ENCODE results near the gene ITGA2.

ITGA2 gene

GRCh38 chr5:53066088-53066487, 76.9 kb downstream of the ITGA2 start:
- no peak for DNase-seq

DNA sequence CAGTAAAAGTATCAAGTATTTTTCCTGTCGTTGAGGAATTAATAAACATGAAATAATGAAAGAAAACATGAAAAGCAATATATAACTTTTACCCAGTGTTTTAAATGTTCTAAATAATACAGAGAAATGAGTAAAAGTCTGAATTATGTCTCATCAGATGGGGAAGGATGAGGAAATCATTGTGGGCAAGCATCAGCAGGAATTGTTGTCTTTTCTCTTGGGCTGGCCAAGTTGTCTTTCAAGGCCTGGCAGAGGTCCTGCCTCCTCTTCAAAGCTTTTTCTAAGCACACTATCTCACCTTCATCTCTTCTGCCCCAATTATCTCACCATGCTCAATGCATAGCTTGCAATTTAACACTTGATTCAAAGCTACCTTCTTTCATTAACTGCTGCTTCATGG, 78.5 kb downstream of the ITGA2 start:
- no peak for DNase-seq

- no peak for DNase-seq
Observed at GRCh38 chr5:53068291-53068836, 79.2 kb downstream of the ITGA2 start.

DNA sequence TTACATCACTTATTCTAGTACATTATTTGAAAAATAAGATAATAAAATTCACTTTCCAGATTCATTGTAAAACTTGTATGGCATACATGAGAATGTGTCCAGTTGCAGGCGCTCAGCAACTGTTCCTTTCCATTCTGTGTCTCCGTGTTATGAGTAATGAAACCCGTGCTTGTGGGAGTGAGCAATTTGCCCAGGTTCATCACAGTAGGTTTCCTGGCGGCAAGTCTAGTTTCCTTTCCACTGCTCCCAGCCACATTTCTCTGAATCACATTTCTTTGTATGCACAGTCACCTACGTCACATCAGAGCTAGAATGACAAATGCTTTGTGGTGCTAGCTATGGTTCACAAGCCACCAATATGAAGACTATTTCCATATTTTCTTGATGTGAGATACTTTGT, 80.5 kb downstream of the ITGA2 start:
- no peak for DNase-seq

- no peak for DNase-seq
Observed at GRCh38 chr5:53071298-53071697, 82.1 kb downstream of the ITGA2 start.

DNA sequence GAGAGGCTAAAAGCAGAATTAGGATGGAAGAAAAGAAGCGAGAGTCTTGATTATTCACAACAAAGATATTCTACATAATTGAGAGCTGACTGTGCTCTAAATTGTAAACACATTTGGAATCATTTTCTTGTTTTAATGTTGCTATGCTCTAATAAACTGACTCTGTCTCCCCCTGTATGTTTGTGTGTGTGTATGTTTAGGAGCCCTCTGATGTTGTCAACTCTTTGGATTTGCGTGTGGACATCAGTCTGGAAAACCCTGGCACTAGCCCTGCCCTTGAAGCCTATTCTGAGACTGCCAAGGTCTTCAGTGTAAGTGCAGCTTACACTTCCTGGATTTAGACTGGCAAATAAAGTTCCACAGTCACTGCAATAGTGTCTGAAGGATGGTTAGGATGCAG, 82.6 kb downstream of the ITGA2 start:
- no peak for DNase-seq

- DNase-seq = no peak
Observed at GRCh38 chr5:53073348-53073747, 84.2 kb downstream of the ITGA2 start.

GRCh38 chr5:53076014-53076583, 86.9 kb downstream of the ITGA2 start:
- no peak for DNase-seq

DNA sequence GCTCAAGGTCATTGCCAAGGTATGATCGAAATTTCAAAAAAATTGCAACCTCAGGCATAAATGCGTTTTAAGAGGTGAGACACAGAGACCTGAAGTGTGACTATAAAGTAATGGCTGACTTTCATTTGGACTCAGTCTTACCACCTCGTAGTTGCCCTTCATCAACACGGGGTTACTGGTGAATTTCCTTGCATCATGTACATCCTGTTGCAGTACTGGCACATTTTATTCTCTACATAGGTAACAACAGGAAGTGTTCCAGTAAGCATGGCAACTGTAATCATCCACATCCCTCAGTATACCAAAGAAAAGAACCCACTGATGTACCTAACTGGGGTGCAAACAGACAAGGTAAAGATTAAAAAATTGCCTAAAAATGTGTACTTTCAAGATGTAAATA, 91.1 kb downstream of the ITGA2 start:
- no peak for DNase-seq

DNA sequence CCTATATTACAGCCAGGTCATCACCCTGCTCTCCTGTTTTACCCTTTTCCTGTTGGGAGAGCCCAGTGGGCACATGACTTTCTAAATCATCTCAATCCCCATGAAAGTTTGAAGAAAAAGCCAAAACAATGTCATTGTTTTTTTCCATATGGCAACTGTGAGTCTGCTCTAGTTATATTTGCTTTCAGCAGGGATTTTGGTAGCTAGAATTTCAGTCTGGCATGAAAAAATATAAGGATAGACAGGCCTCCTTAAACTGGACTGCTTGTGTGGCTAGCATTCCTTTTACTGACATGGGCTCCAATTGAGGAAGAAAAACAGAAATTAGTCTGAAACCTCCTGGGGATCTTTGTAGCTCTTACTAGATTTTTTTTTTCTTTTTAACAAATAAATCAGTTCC, 94.8 kb downstream of the ITGA2 start:
- DNase-seq = no peak

DNA sequence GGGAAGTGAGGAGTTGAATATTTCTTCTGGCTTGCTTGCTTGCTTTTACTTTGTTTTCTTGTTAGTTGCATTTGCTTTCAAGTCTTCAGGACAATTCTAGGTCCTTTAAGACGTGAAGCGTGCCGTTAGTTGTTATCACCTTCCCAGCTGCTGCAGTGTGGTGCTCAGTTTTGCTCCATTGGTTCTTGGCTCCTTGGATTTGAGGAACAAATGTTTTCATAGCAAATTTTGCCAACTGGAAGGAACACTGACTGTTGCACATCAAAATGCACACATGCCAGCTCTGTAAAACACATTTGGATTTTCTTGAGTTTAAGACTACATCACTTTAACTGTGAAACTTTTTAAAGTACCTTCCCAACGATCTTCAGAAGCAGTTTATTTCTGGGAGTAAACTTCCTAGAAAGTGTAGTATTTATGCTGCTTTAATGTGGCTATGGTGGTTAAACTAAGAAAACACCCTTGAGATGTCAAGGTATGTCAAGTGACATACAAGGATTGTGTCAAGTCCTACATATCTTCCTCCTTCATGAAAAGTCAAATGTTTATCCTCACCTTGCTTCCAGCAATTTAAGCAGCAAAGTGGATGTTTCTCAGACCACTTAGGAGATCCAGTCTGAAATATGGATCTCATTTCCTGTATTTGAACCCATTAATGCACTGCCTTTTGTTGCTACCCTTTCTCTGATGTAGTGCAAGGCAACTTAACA, 95.5 kb downstream of the ITGA2 start:
- no peak for DNase-seq

- no peak for DNase-seq
Observed at GRCh38 chr5:53087171-53087570, 98.0 kb downstream of the ITGA2 start.

DNA sequence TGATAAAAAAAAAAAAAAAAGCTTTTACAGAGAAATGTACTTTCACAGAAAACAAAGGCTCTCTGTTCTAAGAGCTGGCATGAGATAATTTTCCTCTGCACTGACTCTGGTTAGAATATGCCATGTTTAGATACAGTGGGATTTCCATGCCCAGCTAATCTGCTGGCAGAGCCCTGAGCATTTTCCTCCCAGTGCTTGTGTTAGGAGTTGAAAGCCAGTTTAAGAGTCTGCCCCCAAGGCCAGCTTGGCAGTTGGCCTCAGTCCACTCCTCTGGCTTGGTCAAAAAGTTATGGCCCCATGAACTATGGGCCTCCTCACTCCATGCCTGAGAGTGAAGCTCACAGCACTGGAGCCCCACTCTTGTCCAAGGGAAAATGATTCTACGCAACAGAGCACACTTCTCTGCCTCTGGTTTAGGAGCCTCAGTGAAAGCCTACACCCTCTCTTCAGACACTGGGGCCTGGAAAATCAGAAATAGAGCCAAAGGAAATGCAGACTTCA, 98.5 kb downstream of the ITGA2 start:
- no peak for DNase-seq

GRCh38 chr5:53089481-53089991, 100.4 kb downstream of the ITGA2 start:
- no peak for DNase-seq

- DNase-seq = no peak
Observed at GRCh38 chr5:53090229-53090628, 101.1 kb downstream of the ITGA2 start.

DNA sequence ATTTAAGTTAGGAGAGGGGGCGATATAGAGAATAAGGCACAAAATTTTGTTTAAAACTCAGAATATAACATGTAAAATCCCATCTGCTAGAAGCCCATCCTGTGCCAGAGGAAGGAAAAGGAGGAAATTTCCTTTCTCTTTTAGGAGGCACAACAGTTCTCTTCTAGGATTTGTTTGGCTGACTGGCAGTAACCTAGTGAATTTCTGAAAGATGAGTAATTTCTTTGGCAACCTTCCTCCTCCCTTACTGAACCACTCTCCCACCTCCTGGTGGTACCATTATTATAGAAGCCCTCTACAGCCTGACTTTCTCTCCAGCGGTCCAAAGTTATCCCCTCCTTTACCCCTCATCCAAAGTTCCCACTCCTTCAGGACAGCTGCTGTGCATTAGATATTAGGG, 102.1 kb downstream of the ITGA2 start:
- no peak for DNase-seq

- no peak for DNase-seq
Observed at GRCh38 chr5:53092242-53092641, 103.1 kb downstream of the ITGA2 start.

- DNase-seq = no peak
Observed at GRCh38 chr5:53095217-53095616, 106.1 kb downstream of the ITGA2 start.

DNA sequence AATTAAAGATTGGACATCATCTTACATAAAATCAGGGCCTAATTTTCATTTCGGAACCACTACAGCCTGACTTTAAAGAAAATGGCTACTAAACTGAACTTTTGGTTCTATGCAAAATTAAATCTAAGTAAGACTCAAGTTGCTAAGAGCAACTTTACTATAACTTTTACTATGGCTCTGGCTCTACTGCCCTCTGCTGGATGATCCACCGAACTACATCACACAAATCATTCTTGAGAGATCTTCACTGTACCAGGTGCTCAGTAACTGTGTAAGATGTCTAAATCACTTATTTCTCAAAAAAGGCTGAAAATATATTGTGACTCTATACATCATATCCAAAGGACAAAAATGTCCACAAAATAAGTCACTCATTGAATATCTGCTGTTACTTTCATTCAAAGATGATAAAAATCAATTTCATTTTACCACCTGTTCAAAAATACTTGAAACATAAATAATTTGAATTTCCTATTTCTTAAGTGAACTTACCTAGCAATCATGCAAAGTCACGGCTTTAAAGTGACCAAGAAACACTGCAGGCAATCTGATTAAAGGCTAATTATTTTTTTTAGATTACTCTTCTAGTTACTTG, 106.9 kb downstream of the ITGA2 start:
- no peak for DNase-seq

DNA sequence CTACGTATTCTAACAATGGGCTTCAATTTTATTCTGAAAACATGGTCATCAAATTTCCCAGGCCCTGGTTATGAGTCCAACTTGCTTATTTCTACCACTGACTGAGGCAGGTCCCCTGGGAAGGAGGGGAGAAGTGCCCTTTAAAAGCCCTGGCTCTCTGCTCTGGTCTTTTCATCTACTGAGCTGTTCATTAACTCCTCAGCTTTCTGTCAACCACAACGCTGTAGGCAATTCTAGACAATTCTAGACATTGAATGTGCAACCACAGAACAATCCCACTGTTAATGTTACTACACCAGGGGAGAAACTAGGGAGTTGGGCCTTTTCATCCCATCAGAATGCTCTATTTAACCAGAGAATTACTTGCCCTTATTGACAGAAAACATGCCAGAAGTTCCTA, 110.4 kb downstream of the ITGA2 start:
- DNase-seq = no peak

- no peak for DNase-seq
Observed at GRCh38 chr5:53100606-53101005, 111.5 kb downstream of the ITGA2 start.

- no peak for DNase-seq
Observed at GRCh38 chr5:53105611-53106300, 116.6 kb downstream of the ITGA2 start.

DNA sequence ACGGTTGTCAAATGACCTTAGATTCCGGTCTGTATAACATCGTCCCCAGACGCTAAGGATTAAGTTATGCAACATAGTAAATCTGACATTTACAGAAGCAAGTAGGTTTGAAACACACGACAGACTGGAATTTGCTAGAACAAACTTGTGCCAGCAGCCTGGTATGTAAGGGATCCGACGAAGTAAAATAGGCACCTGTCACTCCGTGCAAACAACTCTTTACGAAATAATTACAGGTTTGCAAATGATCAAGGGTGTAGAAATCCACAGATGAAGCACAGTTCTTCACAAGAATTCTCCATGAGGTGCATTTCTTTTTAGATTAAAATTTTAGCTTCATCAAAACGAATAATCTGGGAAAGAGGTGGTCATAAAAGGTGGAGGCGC, 119.9 kb downstream of the ITGA2 start:
- no peak for DNase-seq

Measured in DMS153 (cell line).